Fibroblast of lung (primary cell): Measurements from ENCODE around the gene SLC27A3.

Experiments used
- EZH2 ChIP-seq: IDR thresholded peaks from 2 replicates; pipeline ENCODE4 v1.5.1; 2012; ENCODE audit warnings: low read length, control low read depth, mild to moderate bottlenecking; ENCODE audit errors: missing control alignments
- TF ChIP-seq, protein P1 (sequence below), 2 donors: IDR thresholded peaks in 1 of 2; conservative IDR thresholded peaks in 1 of 2; 1 replicate in 1 of 2; 2 replicates in 1 of 2; pipeline ENCODE4 v1.5.1; 2011 to 2012; ENCODE audit warnings: low read length in 2 of 2, control low read depth in 1 of 2, inconsistent platforms in 1 of 2, low read depth in 1 of 2, mild to moderate bottlenecking in 1 of 2

- TF ChIP-seq, protein P1, sequence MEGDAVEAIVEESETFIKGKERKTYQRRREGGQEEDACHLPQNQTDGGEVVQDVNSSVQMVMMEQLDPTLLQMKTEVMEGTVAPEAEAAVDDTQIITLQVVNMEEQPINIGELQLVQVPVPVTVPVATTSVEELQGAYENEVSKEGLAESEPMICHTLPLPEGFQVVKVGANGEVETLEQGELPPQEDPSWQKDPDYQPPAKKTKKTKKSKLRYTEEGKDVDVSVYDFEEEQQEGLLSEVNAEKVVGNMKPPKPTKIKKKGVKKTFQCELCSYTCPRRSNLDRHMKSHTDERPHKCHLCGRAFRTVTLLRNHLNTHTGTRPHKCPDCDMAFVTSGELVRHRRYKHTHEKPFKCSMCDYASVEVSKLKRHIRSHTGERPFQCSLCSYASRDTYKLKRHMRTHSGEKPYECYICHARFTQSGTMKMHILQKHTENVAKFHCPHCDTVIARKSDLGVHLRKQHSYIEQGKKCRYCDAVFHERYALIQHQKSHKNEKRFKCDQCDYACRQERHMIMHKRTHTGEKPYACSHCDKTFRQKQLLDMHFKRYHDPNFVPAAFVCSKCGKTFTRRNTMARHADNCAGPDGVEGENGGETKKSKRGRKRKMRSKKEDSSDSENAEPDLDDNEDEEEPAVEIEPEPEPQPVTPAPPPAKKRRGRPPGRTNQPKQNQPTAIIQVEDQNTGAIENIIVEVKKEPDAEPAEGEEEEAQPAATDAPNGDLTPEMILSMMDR (conservative IDR thresholded peaks at IDR 0.05 in 1 of 2, IDR thresholded peaks at IDR 0.05 in 1 of 2; ENCODE audit: low read depth in 1 of 2, low read length in 2 of 2): no peak
- no peak for TF ChIP-seq EZH2
These were observed 40.2 kb upstream of the SLC27A3 start for GRCh38 chr1:153735090-153735420.
